Common myeloid progenitor, CD34-positive (primary cell): ENCODE measurements around the gene FZD7.

Source experiments
- CTCF ChIA-PET: fragments of 350-600 bp; sonication (Branson Sonifier 250); formaldehyde crosslinking; loops from one replicate; lab custom pipeline; 2021; ENCODE audit warnings: antibody characterized with exemption; lab: Charles Lee
- POLR2A ChIA-PET: fragments of 350-600 bp; sonication (Branson Sonifier 250); formaldehyde crosslinking; loops from one replicate; lab custom pipeline; 2021; ENCODE audit warnings: antibody characterized with exemption; lab: Charles Lee
- DNase-seq, 3 donors: peaks; one replicate each; pipeline versions ENCODE4 v3.0.0 to v3.0.0-alpha.2; 2013
- H3K27ac ChIP-seq, 2 experiments: 1 replicate in 1 of 2; 2 replicates in 1 of 2; pipeline ENCODE4 v1.7.0; 2013; ENCODE audit warnings: inconsistent platforms in 2 of 2, low read length in 2 of 2, mild to moderate bottlenecking in 2 of 2, low read depth in 1 of 2, moderate library complexity in 1 of 2; ENCODE audit not compliant: severe bottlenecking in 2 of 2, insufficient read depth in 1 of 2, poor library complexity in 1 of 2
- H3K27me3 ChIP-seq, 5 experiments: replicated peaks in 2 of 5; 1 replicate in 3 of 5; 2 replicates in 2 of 5; pipeline versions ENCODE4 v1.6.1 to v1.7.0; 2013; ENCODE audit warnings: low read length in 4 of 5, mild to moderate bottlenecking in 2 of 5, moderate library complexity in 2 of 5, inconsistent platforms in 1 of 5; ENCODE audit not compliant: insufficient read depth in 5 of 5, control insufficient read depth in 4 of 5
- H3K36me3 ChIP-seq, 4 experiments: 1 replicate in 2 of 4; 2 replicates in 2 of 4; pipeline versions ENCODE4 v1.6.1 to v1.7.0; 2013; ENCODE audit warnings: low read length in 3 of 4, control low read depth in 1 of 4, mild to moderate bottlenecking in 1 of 4; ENCODE audit not compliant: control insufficient read depth in 4 of 4, insufficient read depth in 4 of 4
- H3K4me1 ChIP-seq, 4 experiments: 1 replicate in 3 of 4; 2 replicates in 1 of 4; pipeline versions ENCODE4 v1.6.1 to v1.7.1; 2013; ENCODE audit warnings: low read length in 3 of 4, mild to moderate bottlenecking in 3 of 4, control low read depth in 1 of 4, inconsistent platforms in 1 of 4, moderate library complexity in 1 of 4; ENCODE audit not compliant: control insufficient read depth in 4 of 4, insufficient read depth in 4 of 4; ENCODE audit errors: control extremely low read depth in 1 of 4
- H3K4me3 ChIP-seq, 7 experiments: 1 replicate in 4 of 7; 2 replicates in 3 of 7; pipeline versions ENCODE4 v1.5.1 to v1.7.0; 2013; ENCODE audit warnings: mild to moderate bottlenecking in 7 of 7, low read length in 6 of 7, moderate library complexity in 6 of 7, inconsistent platforms in 2 of 7, low read depth in 2 of 7, control low read depth in 1 of 7; ENCODE audit not compliant: insufficient read depth in 4 of 7, control insufficient read depth in 1 of 7; ENCODE audit errors: extremely low read depth in 1 of 7
- H3K9me3 ChIP-seq, 5 experiments: 1 replicate in 4 of 5; 2 replicates in 1 of 5; pipeline versions ENCODE4 v1.6.1 to v1.7.1; 2013; ENCODE audit warnings: low read length in 4 of 5, mild to moderate bottlenecking in 2 of 5, inconsistent platforms in 1 of 5, low read depth in 1 of 5, moderate library complexity in 1 of 5; ENCODE audit not compliant: control insufficient read depth in 4 of 5, insufficient read depth in 2 of 5; ENCODE audit errors: control extremely low read depth in 1 of 5
- WGBS: methylation state at CpG from one replicate; pipeline ENCODE4 v1.1.5; 2013; ENCODE audit not compliant: insufficient coverage; 5-methylcytosine and 5-hydroxymethylcytosine counted together

FZD7 gene

GRCh38 chr2:202002381-202002780 is 31.3 kb upstream of the FZD7 start:
- H3K9me3 ChIP-seq, result no peaks in the 10 kb centered on the region
- DNase-seq, result no peak
- WGBS, result 100% methylated on average over 6 of the region's 6 CpGs
- no peak overlapping the region for H3K27ac ChIP-seq
- H3K36me3 ChIP-seq, result no peaks in the 10 kb centered on the region
- CTCF ChIA-PET, result no interaction called here
- no peak overlapping the region for H3K4me3 ChIP-seq
- POLR2A ChIA-PET, result interaction anchor here (0.6 kb wide), 1 partner anchor 23 kb away, joined by 7 read pairs; no protein-coding TSS in a partner anchor
- H3K4me1 ChIP-seq, result peaks cover 0 to 2% (median 0%) of the 10 kb centered on the region in 4 experiments
- no peaks in the 10 kb centered on the region for H3K27me3 ChIP-seq

GRCh38 chr2:202005272-202005887 is 28.3 kb upstream of the FZD7 start:
- WGBS, result 94% methylated on average over 2 of the region's 3 CpGs
- Histone ChIP-seq H3K36me3 (no peaks in the 10 kb centered on the region), H3K27me3 (no peaks in the 10 kb centered on the region), H3K9me3 (no peaks in the 10 kb centered on the region), H3K27ac (no peak overlapping the region), H3K4me3 (no peak overlapping the region), H3K4me1 (no peaks in the 10 kb centered on the region)
- ChIA-PET POLR2A (interaction anchor here (0.6 kb wide), 1 partner anchor 14 kb away, joined by 3 read pairs; no protein-coding TSS in a partner anchor), CTCF (interaction anchor here (0.9 to 1.5 kb wide), 7 partner anchors 8 to 146 kb away, joined by 3 to 4 read pairs (median 3); no protein-coding TSS in a partner anchor)
- DNase-seq, result peak in 2 of 3 donors; percentile 41 to 56

- whole genome bisulfite sequencing, result 100% methylated on average over 1 of the region's 1 CpG
- POLR2A ChIA-PET, result no interaction called here
- DNase-seq, result no peak
Measured at GRCh38 chr2:202006301-202006700, 27.4 kb upstream of the FZD7 start.

GRCh38 chr2:202007015-202007982 is 26.4 kb upstream of the FZD7 start:
- POLR2A ChIA-PET, result no interaction called here
- WGBS, result 98% methylated on average over 6 of the region's 7 CpGs
- H3K4me3 ChIP-seq, result no peak overlapping the region
- no peaks in the 10 kb centered on the region for H3K9me3 ChIP-seq
- no peaks in the 10 kb centered on the region for H3K36me3 ChIP-seq
- CTCF ChIA-PET, result interaction anchor here (1.0 to 1.1 kb wide), 2 partner anchors 21 to 146 kb away, joined by 3 to 5 read pairs; no protein-coding TSS in a partner anchor
- H3K27me3 ChIP-seq, result no peaks in the 10 kb centered on the region
- DNase-seq, result peak in 1 of 3 donors; percentile 14
- no peaks in the 10 kb centered on the region for H3K4me1 ChIP-seq
- no peak overlapping the region for H3K27ac ChIP-seq

More at GRCh38 chr2:202006301-202006700, 27.4 kb upstream of the FZD7 start:
- CTCF ChIA-PET, result interaction anchor here (1.0 to 1.5 kb wide), 3 partner anchors 8 to 20 kb away, joined by 3 to 4 read pairs (median 3); no protein-coding TSS in a partner anchor
- no peaks in the 10 kb centered on the region for H3K4me1 ChIP-seq
- H3K36me3 ChIP-seq, result no peaks in the 10 kb centered on the region
- H3K27ac ChIP-seq, result no peak overlapping the region
- no peak overlapping the region for H3K4me3 ChIP-seq
- no peaks in the 10 kb centered on the region for H3K9me3 ChIP-seq
- H3K27me3 ChIP-seq, result no peaks in the 10 kb centered on the region

- POLR2A ChIA-PET, result no interaction called here
- Histone ChIP-seq H3K4me1 (no peaks in the 10 kb centered on the region), H3K27ac (no peak overlapping the region), H3K4me3 (no peak overlapping the region), H3K27me3 (no peaks in the 10 kb centered on the region), H3K9me3 (no peaks in the 10 kb centered on the region), H3K36me3 (no peaks in the 10 kb centered on the region)
- no peak for DNase-seq
- 100% methylated on average over 2 of the region's 2 CpGs for WGBS
- CTCF ChIA-PET, result no interaction called here
Measured at GRCh38 chr2:202007983-202008354, 25.7 kb upstream of the FZD7 start.

GRCh38 chr2:202009019-202009481 is 24.6 kb upstream of the FZD7 start:
- 69% methylated on average over 5 of the region's 5 CpGs for WGBS

More at GRCh38 chr2:202009019-202009481, 24.6 kb upstream of the FZD7 start:
- no peak overlapping the region for H3K4me3 ChIP-seq
- CTCF ChIA-PET, result interaction anchor here (0.7 to 1.4 kb wide), 5 partner anchors 10 to 149 kb away, joined by 3 to 6 read pairs (median 3); no protein-coding TSS in a partner anchor
- no peak overlapping the region for H3K27ac ChIP-seq
- H3K9me3 ChIP-seq, result no peaks in the 10 kb centered on the region
- POLR2A ChIA-PET, result interaction anchor here (0.6 kb wide), 1 partner anchor 26 kb away, joined by 3 read pairs; no protein-coding TSS in a partner anchor
- no peaks in the 10 kb centered on the region for H3K36me3 ChIP-seq
- H3K27me3 ChIP-seq, result no peaks in the 10 kb centered on the region
- H3K4me1 ChIP-seq, result no peaks in the 10 kb centered on the region
- DNase-seq, result no peak
